ENCODE data around the gene PRRG4.
A peak's percentile ranks its signal among the peaks of the same experiment; 100 is the strongest.

Gene PRRG4

DNA sequence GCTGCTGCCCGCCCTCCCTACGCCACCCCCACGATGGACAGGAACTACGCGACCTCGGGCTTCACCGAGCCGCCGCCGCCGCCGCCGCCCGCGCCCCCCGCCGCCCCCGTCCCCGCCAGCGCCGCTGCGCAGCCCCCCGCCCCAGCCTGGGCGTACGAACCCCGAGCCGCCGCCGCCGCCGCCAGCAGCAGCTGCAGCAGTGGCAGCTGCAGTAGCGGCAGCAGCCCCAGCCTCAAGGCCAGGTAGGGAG is 63.3 kb downstream of the PRRG4 start:
- no peak overlapping the region for H3K27ac ChIP-seq
- H3K9ac ChIP-seq (ENCODE audit: insufficient read length): peak overlapping the region; percentile 87
- no peak for DNase-seq (ENCODE audit: low read depth, low spot score)
- peak overlapping the region; percentile 96 for H3K4me3 ChIP-seq
- no peaks in the 10 kb centered on the region for H3K9me3 ChIP-seq (ENCODE audit: low read depth, low read length)
- H3K36me3 ChIP-seq (ENCODE audit: insufficient read depth, low read length): no peaks in the 10 kb centered on the region
- TF ChIP-seq POLR2AphosphoS5 (IDR thresholded peaks at IDR 0.05; ENCODE audit: borderline replicate concordance, low read depth, low read length) (no peak), EZH2 (IDR thresholded peaks at IDR 0.05) (no peak), FOXP2 (optimal IDR thresholded peaks at IDR 0.05; ENCODE audit: control extremely low read depth, extremely low read length, insufficient read depth) (no peak)

DNA sequence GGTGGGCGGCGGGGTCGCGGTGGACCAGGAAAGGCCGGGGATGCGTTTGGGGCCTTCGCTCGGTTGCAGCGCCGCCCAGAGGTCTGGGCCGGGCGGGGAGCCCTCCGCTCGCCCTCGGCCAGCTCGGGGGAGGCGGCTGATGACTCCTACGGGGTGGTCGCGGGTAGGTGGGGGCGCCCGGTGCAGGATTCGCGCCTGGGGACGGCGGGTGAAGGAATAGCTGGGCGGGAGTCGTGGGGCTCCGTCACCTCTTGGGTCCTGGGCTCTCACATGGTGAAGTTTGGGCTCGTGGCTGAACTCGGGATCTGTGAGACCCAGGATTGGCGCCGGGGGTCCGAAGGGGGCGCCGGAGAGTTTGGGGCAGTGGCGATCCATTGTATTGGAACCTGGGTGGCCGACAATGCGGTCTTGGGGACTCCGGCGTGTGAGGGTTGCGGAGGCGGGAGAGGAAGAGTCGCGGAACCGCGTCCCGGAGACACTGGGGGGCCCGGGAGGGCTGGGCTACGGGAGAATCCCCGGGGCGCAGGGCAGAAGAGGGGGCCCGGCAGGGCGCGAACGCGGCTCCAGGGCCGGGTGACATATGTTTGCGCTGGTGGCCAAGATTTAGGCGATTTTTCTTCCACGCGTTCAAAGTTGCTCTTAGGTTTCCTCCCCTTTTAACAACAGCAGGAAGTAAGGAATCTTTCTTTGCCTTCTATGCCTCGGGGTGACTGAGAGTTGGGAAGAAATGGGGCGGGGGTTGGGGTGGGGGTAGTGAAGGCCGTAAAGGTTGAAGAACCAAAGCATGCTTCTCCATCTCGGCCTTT is 63.8 kb downstream of the PRRG4 start:
- H3K4me3 ChIP-seq: peak overlapping the region; percentile 96
- no peaks in the 10 kb centered on the region for H3K36me3 ChIP-seq (ENCODE audit: insufficient read depth, low read length)
- TF ChIP-seq FOXP2 (optimal IDR thresholded peaks at IDR 0.05; ENCODE audit: control extremely low read depth, extremely low read length, insufficient read depth) (no peak), POLR2AphosphoS5 (IDR thresholded peaks at IDR 0.05; ENCODE audit: borderline replicate concordance, low read depth, low read length) (no peak), EZH2 (IDR thresholded peaks at IDR 0.05) (no peak)
- no peak for DNase-seq (ENCODE audit: low read depth, low spot score)
- H3K9me3 ChIP-seq (ENCODE audit: low read depth, low read length): no peaks in the 10 kb centered on the region
- H3K9ac ChIP-seq (ENCODE audit: insufficient read length): peak overlapping the region; percentile 87
- H3K27ac ChIP-seq: no peak overlapping the region

DNA sequence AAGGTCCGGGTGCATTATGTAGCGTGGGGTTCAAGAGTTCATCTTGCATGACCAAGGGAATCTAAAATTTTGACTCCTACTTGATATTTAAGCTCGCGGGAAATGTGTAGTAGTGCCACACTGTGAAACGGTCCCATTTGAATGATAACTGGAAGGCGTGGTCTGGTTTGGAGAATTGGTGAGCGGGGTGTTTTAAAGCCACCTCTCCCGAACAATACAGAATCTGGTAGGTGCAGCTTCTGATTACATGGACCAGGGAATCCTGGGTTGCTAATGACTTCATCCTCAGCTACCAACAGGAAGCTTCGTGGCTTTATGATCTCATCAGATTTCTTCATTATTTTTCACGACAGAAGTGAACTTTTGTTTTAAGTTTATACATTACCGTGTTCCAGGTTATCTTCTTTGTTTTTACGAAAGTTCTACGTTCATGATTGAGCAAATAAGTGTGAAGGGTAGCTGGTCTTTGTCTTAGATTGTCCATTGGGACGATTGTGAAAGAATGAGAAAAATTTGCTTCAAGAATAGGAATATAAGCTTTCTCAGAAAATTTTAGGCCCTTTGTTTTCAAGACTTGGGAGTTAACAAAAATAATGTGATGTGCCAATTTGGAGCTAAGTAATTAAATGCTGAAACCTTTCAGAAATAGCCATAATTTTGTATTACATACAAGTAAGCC is 64.6 kb downstream of the PRRG4 start:
- peak overlapping the region; percentile 96 for H3K4me3 ChIP-seq
- TF ChIP-seq FOXP2 (optimal IDR thresholded peaks at IDR 0.05; ENCODE audit: control extremely low read depth, extremely low read length, insufficient read depth) (no peak), POLR2AphosphoS5 (IDR thresholded peaks at IDR 0.05; ENCODE audit: borderline replicate concordance, low read depth, low read length) (peak; percentile 30; the same call in 1 of the 2 replicates)
- DNase-seq (ENCODE audit: low read depth, low spot score): no peak
- H3K27ac ChIP-seq: no peak overlapping the region
- H3K9ac ChIP-seq (ENCODE audit: insufficient read length): peak overlapping the region; percentile 87
- no peaks in the 10 kb centered on the region for H3K36me3 ChIP-seq (ENCODE audit: insufficient read depth, low read length)
- no peaks in the 10 kb centered on the region for H3K9me3 ChIP-seq (ENCODE audit: low read depth, low read length)

GRCh38 chr11:32894921-32895320 is 65.2 kb downstream of the PRRG4 start:
- DNase-seq (ENCODE audit: low read depth, low spot score): no peak
- TF ChIP-seq POLR2AphosphoS5 (IDR thresholded peaks at IDR 0.05; ENCODE audit: borderline replicate concordance, low read depth, low read length) (no peak), EZH2 (IDR thresholded peaks at IDR 0.05) (no peak), FOXP2 (optimal IDR thresholded peaks at IDR 0.05; ENCODE audit: control extremely low read depth, extremely low read length, insufficient read depth) (no peak)
- H3K4me3 ChIP-seq: peak overlapping the region; percentile 96; the same call in 1 of the 2 replicates
- H3K9me3 ChIP-seq (ENCODE audit: low read depth, low read length): no peaks in the 10 kb centered on the region
- H3K27ac ChIP-seq: no peak overlapping the region
- no peaks in the 10 kb centered on the region for H3K36me3 ChIP-seq (ENCODE audit: insufficient read depth, low read length)
- no peak overlapping the region for H3K9ac ChIP-seq (ENCODE audit: insufficient read length)

- H3K27ac ChIP-seq: no peak overlapping the region
- no peak overlapping the region for H3K9ac ChIP-seq (ENCODE audit: insufficient read length)
- H3K4me3 ChIP-seq: no peak overlapping the region
- DNase-seq (ENCODE audit: low read depth, low spot score): no peak
- no peaks in the 10 kb centered on the region for H3K9me3 ChIP-seq (ENCODE audit: low read depth, low read length)
- H3K36me3 ChIP-seq (ENCODE audit: insufficient read depth, low read length): no peaks in the 10 kb centered on the region
- TF ChIP-seq EZH2 (IDR thresholded peaks at IDR 0.05) (no peak), FOXP2 (optimal IDR thresholded peaks at IDR 0.05; ENCODE audit: control extremely low read depth, extremely low read length, insufficient read depth) (no peak)
These were observed 65.7 kb downstream of the PRRG4 start for GRCh38 chr11:32895471-32895870.

DNA sequence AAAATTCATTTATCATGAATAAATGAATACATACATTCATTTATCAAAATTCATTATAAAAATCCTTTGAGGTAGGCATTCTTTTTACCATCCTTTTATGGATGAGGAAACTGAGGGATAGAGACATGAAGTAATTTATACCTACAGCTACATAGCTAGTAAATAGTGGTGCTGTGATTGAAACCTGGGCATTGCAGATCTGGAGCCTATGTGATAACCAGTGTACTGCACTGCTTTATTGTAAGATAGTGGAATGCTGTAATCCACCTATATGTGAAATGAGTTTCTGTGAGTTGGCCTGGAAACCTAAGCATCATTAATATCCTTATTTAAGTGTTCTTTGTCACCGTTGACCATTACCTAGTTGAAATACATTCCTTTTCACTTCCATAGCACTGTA is 67.4 kb downstream of the PRRG4 start:
- Histone ChIP-seq H3K36me3 (ENCODE audit: insufficient read depth, low read length) (no peaks in the 10 kb centered on the region), H3K27ac (no peak overlapping the region), H3K4me3 (no peak overlapping the region), H3K9ac (ENCODE audit: insufficient read length) (no peak overlapping the region), H3K9me3 (ENCODE audit: low read depth, low read length) (no peaks in the 10 kb centered on the region)
- TF ChIP-seq EZH2 (IDR thresholded peaks at IDR 0.05) (no peak), FOXP2 (optimal IDR thresholded peaks at IDR 0.05; ENCODE audit: control extremely low read depth, extremely low read length, insufficient read depth) (no peak), POLR2AphosphoS5 (IDR thresholded peaks at IDR 0.05; ENCODE audit: borderline replicate concordance, low read depth, low read length) (no peak)
- DNase-seq (ENCODE audit: low read depth, low spot score): no peak

DNA sequence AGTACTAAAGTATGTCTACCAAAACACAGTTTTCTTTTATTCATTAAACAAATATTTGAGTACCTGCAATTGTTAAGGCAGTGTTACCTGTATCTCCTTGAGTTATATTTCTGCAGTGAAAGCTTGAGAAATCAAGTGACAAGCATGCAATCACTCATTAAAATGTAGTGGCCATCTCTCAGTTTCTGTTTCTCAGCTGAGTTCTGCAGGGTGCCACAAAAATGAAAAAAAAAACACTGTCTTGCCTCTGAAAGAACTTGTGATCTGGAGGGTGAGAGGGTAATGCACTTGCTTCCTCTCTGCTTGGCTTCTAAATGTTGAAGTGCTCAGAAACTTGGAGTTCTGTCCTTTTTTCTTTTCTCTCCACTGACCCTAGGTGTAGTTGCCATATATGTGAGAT is 69.7 kb downstream of the PRRG4 start:
- no peak for DNase-seq (ENCODE audit: low read depth, low spot score)
- H3K9ac ChIP-seq (ENCODE audit: insufficient read length): no peak overlapping the region
- no peaks in the 10 kb centered on the region for H3K9me3 ChIP-seq (ENCODE audit: low read depth, low read length)
- no peak for TF ChIP-seq FOXP2 (optimal IDR thresholded peaks at IDR 0.05; ENCODE audit: control extremely low read depth, extremely low read length, insufficient read depth)
- no peak for TF ChIP-seq POLR2AphosphoS5 (IDR thresholded peaks at IDR 0.05; ENCODE audit: borderline replicate concordance, low read depth, low read length)
- TF ChIP-seq EZH2 (IDR thresholded peaks at IDR 0.05): no peak
- H3K27ac ChIP-seq: no peak overlapping the region
- H3K4me3 ChIP-seq: no peak overlapping the region
- H3K36me3 ChIP-seq (ENCODE audit: insufficient read depth, low read length): no peaks in the 10 kb centered on the region

DNA sequence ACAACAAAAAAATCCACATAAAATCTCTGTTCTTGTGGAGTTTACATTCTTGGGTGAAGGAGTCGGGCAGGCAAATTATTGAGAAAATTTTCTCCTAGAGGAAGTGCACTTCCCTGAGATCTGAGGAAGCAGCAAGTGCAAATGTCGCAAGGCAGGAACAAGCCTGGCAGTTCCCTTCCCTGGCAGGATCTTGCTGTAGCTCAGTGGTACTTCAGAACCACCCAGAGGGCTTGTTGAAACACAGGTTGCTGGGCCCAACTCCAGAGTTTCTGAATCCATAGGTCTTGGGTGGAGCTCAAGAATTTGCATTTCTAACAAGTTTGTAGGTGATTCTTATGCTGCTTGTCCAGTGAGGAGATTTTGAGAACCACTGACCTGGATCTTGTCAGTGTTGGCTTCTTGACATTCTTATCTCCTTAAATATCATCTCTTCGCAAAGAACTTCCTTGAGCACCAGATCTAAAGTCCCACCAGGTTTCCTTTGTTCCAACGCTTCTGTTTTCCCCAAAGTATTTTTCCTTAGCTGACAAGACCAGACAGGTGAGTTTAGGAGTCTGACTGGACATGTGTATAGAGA is 72.5 kb downstream of the PRRG4 start:
- Histone ChIP-seq H3K4me3 (no peak overlapping the region), H3K9me3 (ENCODE audit: low read depth, low read length) (no peaks in the 10 kb centered on the region), H3K27ac (no peak overlapping the region), H3K9ac (ENCODE audit: insufficient read length) (no peak overlapping the region), H3K36me3 (ENCODE audit: insufficient read depth, low read length) (no peaks in the 10 kb centered on the region)
- DNase-seq (ENCODE audit: low read depth, low spot score): no peak
- TF ChIP-seq POLR2AphosphoS5 (IDR thresholded peaks at IDR 0.05; ENCODE audit: borderline replicate concordance, low read depth, low read length): no peak
- TF ChIP-seq FOXP2 (optimal IDR thresholded peaks at IDR 0.05; ENCODE audit: control extremely low read depth, extremely low read length, insufficient read depth): no peak
- no peak for TF ChIP-seq EZH2 (IDR thresholded peaks at IDR 0.05)

Data from SK-N-MC (cell line).